SK-N-SH (cell line): ENCODE measurements around the gene DYNC2H1. TPM values are rescaled to one million over a fixed set of nuclear protein-coding genes. Genes with fewer than 3 reads are reported as not detected.

Source experiments
- CTCF ChIA-PET: fragments of 300-600, 350-600 bp; formaldehyde crosslinking; extraction: SDS; loops from one replicate; lab custom pipeline; 2021; lab: Yijun Ruan, JAX
- POLR2A ChIA-PET: fragments of 350-600 bp; sonication (Branson Sonifier 250); formaldehyde crosslinking; extraction: SDS; loops from one replicate; lab custom pipeline; 2020; ENCODE audit warnings: antibody characterized with exemption, inconsistent platforms; lab: Yijun Ruan, JAX
- DNase-seq: peaks from one replicate; pipeline ENCODE4 v3.0.0; 2012
- H2AFZ ChIP-seq: fragments of 200-600 bp; sonication (generic); 2 replicates; pipeline ENCODE4 v1.8.1; 2016; ENCODE audit warnings: antibody characterized with exemption, mild to moderate bottlenecking, low read depth
- H3F3A ChIP-seq: fragments of 200-600 bp; sonication (generic); replicated peaks from 2 replicates; pipeline ENCODE3; 2016; ENCODE audit warnings: antibody characterized with exemption, mild to moderate bottlenecking; ENCODE audit not compliant: insufficient read depth
- H3K27ac ChIP-seq, 2 experiments: fragments of 200-500 bp in 1 of 2; fragments of 200-600 bp in 1 of 2; sonication (Bioruptor generic) in 1 of 2; sonication (generic), shearing (Covaris generic) in 1 of 2; 2 replicates each; pipeline versions ENCODE4 v1.5.1 to v1.6.1; 2014 to 2016; ENCODE audit warnings: low read depth in 2 of 2, inconsistent platforms in 1 of 2, low read length in 1 of 2, mild to moderate bottlenecking in 1 of 2, mixed read lengths in 1 of 2
- H3K27me3 ChIP-seq: fragments of 200-600 bp; sonication (generic), shearing (Covaris generic); 2 replicates; pipeline ENCODE4 v1.6.1; 2016; ENCODE audit warnings: mixed run types; ENCODE audit not compliant: insufficient read depth
- H3K36me3 ChIP-seq, 2 experiments: fragments of 200-500 bp in 1 of 2; fragments of 200-600 bp in 1 of 2; sonication (Bioruptor generic) in 1 of 2; sonication (generic) in 1 of 2; replicated peaks in 1 of 2; 2 replicates each; pipeline versions ENCODE3 to v1.5.1; 2014 to 2016; ENCODE audit warnings: low read length in 1 of 2, mild to moderate bottlenecking in 1 of 2; ENCODE audit not compliant: insufficient read depth in 2 of 2, control insufficient read depth in 1 of 2
- H3K4me1 ChIP-seq, 2 experiments: fragments of 200-500 bp in 1 of 2; fragments of 200-600 bp in 1 of 2; sonication (Bioruptor generic) in 1 of 2; sonication (generic), shearing (Covaris generic) in 1 of 2; 2 replicates each; pipeline versions ENCODE4 v1.5.1 to v1.6.1; 2014 to 2016; ENCODE audit warnings: low read depth in 1 of 2, low read length in 1 of 2, mixed run types in 1 of 2; ENCODE audit not compliant: insufficient read depth in 2 of 2, control insufficient read depth in 1 of 2
- H3K4me2 ChIP-seq: fragments of 200-600 bp; sonication (generic), shearing (Covaris generic); 2 replicates; pipeline ENCODE4 v1.6.1; 2017; ENCODE audit warnings: mixed run types
- H3K4me3 ChIP-seq, 2 experiments: fragments of 200-500 bp in 1 of 2; fragments of 200-600 bp in 1 of 2; sonication (Bioruptor generic) in 1 of 2; sonication (generic), shearing (Covaris generic) in 1 of 2; 2 replicates each; pipeline versions ENCODE4 v1.5.1 to v1.8.1; 2014 to 2016; ENCODE audit warnings: low read depth in 2 of 2, inconsistent platforms in 1 of 2, low read length in 1 of 2, mild to moderate bottlenecking in 1 of 2, mixed read lengths in 1 of 2, moderate library complexity in 1 of 2
- H3K79me2 ChIP-seq: fragments of 200-600 bp; sonication (generic); 2 replicates; pipeline ENCODE4 v1.8.1; 2017; ENCODE audit warnings: mild to moderate bottlenecking; ENCODE audit not compliant: insufficient read depth
- H3K9ac ChIP-seq: fragments of 200-600 bp; sonication (generic); 2 replicates; pipeline ENCODE4 v1.6.1; 2017; ENCODE audit warnings: mixed run types
- H3K9me2 ChIP-seq: fragments of 200-600 bp; sonication (generic); 2 replicates; pipeline ENCODE4 v1.6.1; 2017; ENCODE audit warnings: mixed run types
- H3K9me3 ChIP-seq: fragments of 200-600 bp; sonication (generic); 2 replicates; pipeline ENCODE4 v1.6.1; 2017; ENCODE audit warnings: mixed run types, mild to moderate bottlenecking, moderate library complexity
- H4K20me1 ChIP-seq: fragments of 200-600 bp; sonication (generic); 2 replicates; pipeline ENCODE4 v1.6.1; 2017; ENCODE audit warnings: mild to moderate bottlenecking, mixed run types; ENCODE audit not compliant: insufficient read depth
- CHD2 ChIP-seq: fragments of 150-350 bp; IDR thresholded peaks from 2 replicates; pipeline ENCODE4 v1.6.1; 2018; ENCODE audit warnings: low read length; ENCODE audit not compliant: partially characterized antibody
- CTCF ChIP-seq: fragments of 200-600 bp; sonication (generic); IDR thresholded peaks from 2 replicates; pipeline ENCODE4 v1.6.1; 2017; ENCODE audit warnings: antibody characterized with exemption, mild to moderate bottlenecking, moderate library complexity
- EP300 ChIP-seq, 2 experiments: IDR thresholded peaks; 2 replicates each; pipeline versions ENCODE4 v1.4.0 to v1.6.1; 2012; ENCODE audit warnings: borderline replicate concordance in 1 of 2, low read depth in 1 of 2, low read length in 1 of 2
- FOXJ3 ChIP-seq: sonication (generic); formaldehyde crosslinking; IDR thresholded peaks from 2 replicates; pipeline ENCODE4 v1.5.1; 2020; ENCODE audit warnings: mild to moderate bottlenecking, missing genetic modification reagents
- FOXM1 ChIP-seq: IDR thresholded peaks from 2 replicates; pipeline ENCODE4 v1.4.0; 2012; ENCODE audit warnings: low read depth, mild to moderate bottlenecking
- GABPA ChIP-seq: IDR thresholded peaks from 2 replicates; pipeline ENCODE4 v1.4.0; 2012; ENCODE audit warnings: low read depth, mild to moderate bottlenecking
- MEF2A ChIP-seq: IDR thresholded peaks from 2 replicates; pipeline ENCODE4 v1.4.0; 2012; ENCODE audit warnings: low read depth, borderline replicate concordance
- NFIC ChIP-seq: IDR thresholded peaks from 2 replicates; pipeline ENCODE4 v1.4.0; 2012; ENCODE audit warnings: borderline replicate concordance
- POLR2AphosphoS5 ChIP-seq: IDR thresholded peaks from 2 replicates; pipeline ENCODE4 v1.6.1; 2012; ENCODE audit warnings: low read depth, low read length
- RAD21 ChIP-seq: IDR thresholded peaks from 2 replicates; pipeline ENCODE4 v1.6.1; 2012; ENCODE audit warnings: mild to moderate bottlenecking, low read length
- RCOR1 ChIP-seq: fragments of 150-350 bp; IDR thresholded peaks from 2 replicates; pipeline ENCODE4 v1.6.1; 2017; ENCODE audit warnings: antibody characterized with exemption, low read length
- RFX5 ChIP-seq: IDR thresholded peaks from 2 replicates; pipeline ENCODE4 v1.6.1; 2012; ENCODE audit warnings: mild to moderate bottlenecking, improper control_type of control experiment, low read length
- SIN3A ChIP-seq: IDR thresholded peaks from 2 replicates; pipeline ENCODE4 v1.6.1; 2012; ENCODE audit warnings: low read depth, mild to moderate bottlenecking, low read length, moderate library complexity, borderline replicate concordance
- TAF1 ChIP-seq: IDR thresholded peaks from 2 replicates; pipeline ENCODE4 v1.6.1; 2012; ENCODE audit warnings: low read depth, mild to moderate bottlenecking, low read length, moderate library complexity, borderline replicate concordance
- TCF12 ChIP-seq: IDR thresholded peaks from 2 replicates; pipeline ENCODE4 v1.4.0; 2012
- TEAD4 ChIP-seq: IDR thresholded peaks from 2 replicates; pipeline ENCODE4 v1.4.0; 2012; ENCODE audit warnings: mild to moderate bottlenecking, borderline replicate concordance; ENCODE audit not compliant: insufficient read depth
- USF1 ChIP-seq: IDR thresholded peaks from 2 replicates; pipeline ENCODE4 v1.4.0; 2012; ENCODE audit warnings: low read depth, borderline replicate concordance
- YY1 ChIP-seq: IDR thresholded peaks from 2 replicates; pipeline ENCODE4 v1.4.0; 2012; ENCODE audit warnings: low read depth, mild to moderate bottlenecking
- ZBTB33 ChIP-seq: IDR thresholded peaks from 2 replicates; pipeline ENCODE4 v1.4.0; 2012; ENCODE audit warnings: low read depth, borderline replicate concordance
- WGBS: methylation state at CpG from one replicate; pipeline ENCODE4 v1.1.6; 2017; ENCODE audit warnings: low lambda C conversion rate; 5-methylcytosine and 5-hydroxymethylcytosine counted together
- polyA plus RNA-seq, 3 experiments: library from polyadenylated mRNA; depleted of rRNA; stranded (reverse); fragments of >200 nt; gene quantifications; 2 replicates each; pipeline ENCODE4 v1.2.3, GENCODE V29; 2012

Gene DYNC2H1
- polyA plus RNA-seq, 1 of the 3 experiments (the other 2 are of a cell fraction): 15.3 TPM

- peaks cover 0 to 5% of the 10 kb centered on the region in 2 experiments; a peak in 1 of 4 replicates for H3K4me1 ChIP-seq
- H3K9me3 ChIP-seq: no peaks in the 10 kb centered on the region
- H3K27ac ChIP-seq: no peak overlapping the region
- H2AFZ ChIP-seq: no peak overlapping the region
- no peak overlapping the region for H3K9ac ChIP-seq
- H3K79me2 ChIP-seq: no peaks in the 10 kb centered on the region
- no peaks in the 10 kb centered on the region for H3K36me3 ChIP-seq
- no peak for DNase-seq
- H3F3A ChIP-seq: no peaks in the 10 kb centered on the region
- 64% methylated on average over 3 of the region's 3 CpGs for WGBS
- H3K4me2 ChIP-seq: no peak overlapping the region
- H4K20me1 ChIP-seq: no peaks in the 10 kb centered on the region
- ChIA-PET CTCF (interaction anchor here (1.5 kb wide), 1 partner anchor 27 kb away, joined by 6 read pairs; no protein-coding TSS in a partner anchor), POLR2A (no interaction called here)
- no peaks in the 10 kb centered on the region for H3K27me3 ChIP-seq
- H3K9me2 ChIP-seq: no peaks in the 10 kb centered on the region
- no peak overlapping the region for H3K4me3 ChIP-seq
- no peak for TF ChIP-seq FOXM1
- no peak for TF ChIP-seq SIN3A
- TF ChIP-seq YY1: no peak
- no peak for TF ChIP-seq USF1
- TF ChIP-seq MEF2A: no peak
- TF ChIP-seq EP300 (IDR thresholded peaks at IDR 0.05; ENCODE audit: borderline replicate concordance in 1 of 2, low read depth in 1 of 2, low read length in 1 of 2): no peak
- no peak for TF ChIP-seq TAF1
- no peak for TF ChIP-seq POLR2AphosphoS5
- no peak for TF ChIP-seq FOXJ3 (CRISPR knock-in tag)
- no peak for TF ChIP-seq ZBTB33
- no peak for TF ChIP-seq RFX5
Measured at GRCh38 chr11:103499710-103500340, 390.6 kb downstream of the DYNC2H1 start.

- Histone ChIP-seq H3K79me2 (no peaks in the 10 kb centered on the region), H3K27me3 (no peaks in the 10 kb centered on the region), H3K9ac (no peak overlapping the region), H2AFZ (peak overlapping the region; percentile 60), H3K36me3 (no peaks in the 10 kb centered on the region), H3K27ac (peak overlapping the region; percentile 18 to 73; a peak in 2 of 4 replicates), H3K4me3 (no peak overlapping the region), H3K4me2 (no peak overlapping the region), H3K9me3 (no peaks in the 10 kb centered on the region), H3F3A (peaks cover 4% of the 10 kb centered on the region), H3K4me1 (peaks cover 0 to 8% of the 10 kb centered on the region in 2 experiments; a peak in 1 of 4 replicates), H3K9me2 (no peaks in the 10 kb centered on the region), H4K20me1 (no peaks in the 10 kb centered on the region)
- 7% methylated on average over 1 of the region's 1 CpG for WGBS
- no peak for DNase-seq
- ChIA-PET CTCF (interaction anchor here (1.0 to 1.2 kb wide), 3 partner anchors 12 to 86 kb away, joined by 3 to 4 read pairs (median 4); no protein-coding TSS in a partner anchor), POLR2A (no interaction called here)
- no peak for TF ChIP-seq YY1
- no peak for TF ChIP-seq RAD21
- peak; percentile 41 to 80; a peak in 3 of 4 replicates for TF ChIP-seq EP300 (IDR thresholded peaks at IDR 0.05; ENCODE audit: borderline replicate concordance in 1 of 2, low read depth in 1 of 2, low read length in 1 of 2)
- peak; percentile 29; the same call in 1 of the 2 replicates for TF ChIP-seq FOXM1
- no peak for TF ChIP-seq CTCF
- TF ChIP-seq GABPA: no peak
- no peak for TF ChIP-seq NFIC
- TF ChIP-seq FOXJ3 (CRISPR knock-in tag): no peak
- no peak for TF ChIP-seq CHD2
- no peak for TF ChIP-seq ZBTB33
- TF ChIP-seq TCF12: peak; percentile 70
- no peak for TF ChIP-seq RCOR1
- peak; percentile 36; the same call in 1 of the 2 replicates for TF ChIP-seq TEAD4
Measured at GRCh38 chr11:103515283-103515682, 406.1 kb downstream of the DYNC2H1 start.
